ENCODE measurements around the gene U2AF1L4. TPM values are rescaled to one million over a fixed set of nuclear protein-coding genes. Genes with fewer than 3 reads are reported as not detected.
A peak's percentile ranks its signal among the peaks of the same experiment; 100 is the strongest.

U2AF1L4 gene
- total RNA-seq, 1 donor from 2014 or later = 29.7 TPM

DNA sequence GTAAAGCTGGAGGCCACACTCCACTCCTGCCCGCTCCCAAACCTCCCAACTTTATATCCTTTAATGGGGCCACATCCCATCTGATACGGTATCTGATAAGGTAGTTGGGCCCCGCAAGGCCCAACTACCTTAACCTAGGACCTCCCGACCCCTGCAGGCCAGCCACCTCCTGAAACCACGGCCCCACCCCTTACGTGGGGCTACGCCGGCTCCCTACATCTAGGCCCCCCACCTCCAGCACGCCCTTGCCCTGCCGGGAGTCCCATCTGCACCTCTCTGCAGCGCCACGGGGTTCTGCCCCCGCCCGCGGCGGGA, 5.2 kb downstream of the U2AF1L4 start:
- Mint-ChIP-seq H3K27me3 (ENCODE audit: insufficient read depth) (no peaks in the 10 kb centered on the region), H3K4me3 (peak overlapping the region; percentile 93), H3K27ac (no peak overlapping the region), H3K9me3 (no peaks in the 10 kb centered on the region), H3K36me3 (ENCODE audit: low read depth) (peaks cover 37% of the 10 kb centered on the region), H3K4me1 (ENCODE audit: low read depth) (peaks cover 21% of the 10 kb centered on the region)
- no peak for DNase-seq (ENCODE audit: low spot score)
- intact Hi-C loops (cut with micrococcal nuclease) = loop anchor here (1.0 to 10.0 kb wide), 13 partner anchors 8 to 585 kb away; partner anchors contain the start of genes APLP1, ARHGAP33, COX6B1 and FXYD5

- Mint-ChIP-seq H3K9me3 (no peaks in the 10 kb centered on the region), H3K27ac (no peak overlapping the region), H3K27me3 (ENCODE audit: insufficient read depth) (no peaks in the 10 kb centered on the region), H3K4me3 (peak overlapping the region; percentile 72), H3K36me3 (ENCODE audit: low read depth) (peaks cover 42% of the 10 kb centered on the region), H3K4me1 (ENCODE audit: low read depth) (peaks cover 21% of the 10 kb centered on the region)
- intact Hi-C loops (cut with micrococcal nuclease) = loop anchor here (1.0 to 10.0 kb wide), 13 partner anchors 9 to 585 kb away; partner anchors contain the start of genes APLP1, ARHGAP33, COX6B1 and FXYD5
- no peak for DNase-seq (ENCODE audit: low spot score)
These were observed 5.7 kb downstream of the U2AF1L4 start for GRCh38 chr19:35739275-35740107.

DNA sequence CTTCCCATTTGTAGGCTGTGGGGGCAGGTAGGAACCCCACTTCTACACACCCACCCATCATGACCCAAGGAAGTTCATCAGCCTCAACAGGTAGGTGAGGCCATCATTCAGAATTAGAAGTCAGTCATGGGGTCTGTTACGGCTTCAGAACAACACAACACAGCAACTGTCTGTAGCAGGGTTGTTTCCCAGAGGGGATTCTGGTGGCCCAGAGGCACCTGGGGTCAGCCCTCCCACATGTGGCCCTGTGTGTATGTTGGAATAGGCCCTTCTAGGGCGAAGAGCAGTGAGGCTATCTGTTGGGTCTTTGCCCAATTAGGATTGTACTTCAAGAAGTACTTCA, 6.4 kb downstream of the U2AF1L4 start:
- no peak for DNase-seq (ENCODE audit: low spot score)
- Mint-ChIP-seq H3K27me3 (ENCODE audit: insufficient read depth) (no peaks in the 10 kb centered on the region), H3K27ac (no peak overlapping the region), H3K4me3 (peak overlapping the region; percentile 72), H3K36me3 (ENCODE audit: low read depth) (peaks cover 49% of the 10 kb centered on the region), H3K4me1 (ENCODE audit: low read depth) (peaks cover 15% of the 10 kb centered on the region), H3K9me3 (no peaks in the 10 kb centered on the region)
- intact Hi-C loops (cut with micrococcal nuclease) = no loop called here

GRCh38 chr19:35738021-35738886, 7.0 kb downstream of the U2AF1L4 start:
- intact Hi-C loops (cut with micrococcal nuclease) = no loop called here
- H3K27ac Mint-ChIP-seq = no peak overlapping the region
- DNase-seq (ENCODE audit: low spot score) = no peak
- peak overlapping the region; percentile 19 for H3K4me3 Mint-ChIP-seq
- no peaks in the 10 kb centered on the region for H3K9me3 Mint-ChIP-seq
- no peaks in the 10 kb centered on the region for H3K27me3 Mint-ChIP-seq (ENCODE audit: insufficient read depth)
- peaks cover 10% of the 10 kb centered on the region for H3K4me1 Mint-ChIP-seq (ENCODE audit: low read depth)
- peaks cover 49% of the 10 kb centered on the region for H3K36me3 Mint-ChIP-seq (ENCODE audit: low read depth)

- H3K9me3 Mint-ChIP-seq = no peaks in the 10 kb centered on the region
- intact Hi-C loops (cut with micrococcal nuclease) = no loop called here
- no peak overlapping the region for H3K27ac Mint-ChIP-seq
- no peak for DNase-seq (ENCODE audit: low spot score)
- H3K4me3 Mint-ChIP-seq = peak overlapping the region; percentile 32
- H3K27me3 Mint-ChIP-seq (ENCODE audit: insufficient read depth) = no peaks in the 10 kb centered on the region
- H3K4me1 Mint-ChIP-seq (ENCODE audit: low read depth) = peaks cover 3% of the 10 kb centered on the region
- H3K36me3 Mint-ChIP-seq (ENCODE audit: low read depth) = peaks cover 45% of the 10 kb centered on the region
These were observed 8.0 kb downstream of the U2AF1L4 start for GRCh38 chr19:35736913-35737886.

- Mint-ChIP-seq H3K4me3 (no peak overlapping the region), H3K9me3 (no peaks in the 10 kb centered on the region), H3K27me3 (ENCODE audit: insufficient read depth) (no peaks in the 10 kb centered on the region), H3K27ac (no peak overlapping the region), H3K36me3 (ENCODE audit: low read depth) (peaks cover 56% of the 10 kb centered on the region), H3K4me1 (ENCODE audit: low read depth) (no peaks in the 10 kb centered on the region)
- no peak for DNase-seq (ENCODE audit: low spot score)
- intact Hi-C loops (cut with micrococcal nuclease) = no loop called here
These were observed 10.3 kb downstream of the U2AF1L4 start for GRCh38 chr19:35734889-35735288.

GRCh38 chr19:35734273-35734672, 10.9 kb downstream of the U2AF1L4 start:
- no peak for DNase-seq (ENCODE audit: low spot score)
- Mint-ChIP-seq H3K4me3 (no peak overlapping the region), H3K27me3 (ENCODE audit: insufficient read depth) (no peaks in the 10 kb centered on the region), H3K36me3 (ENCODE audit: low read depth) (peaks cover 60% of the 10 kb centered on the region), H3K27ac (no peak overlapping the region), H3K9me3 (no peaks in the 10 kb centered on the region), H3K4me1 (ENCODE audit: low read depth) (no peaks in the 10 kb centered on the region)
- intact Hi-C loops (cut with micrococcal nuclease) = no loop called here

- no peaks in the 10 kb centered on the region for H3K27me3 Mint-ChIP-seq (ENCODE audit: insufficient read depth)
- intact Hi-C loops (cut with micrococcal nuclease) = no loop called here
- H3K4me3 Mint-ChIP-seq = no peak overlapping the region
- no peak overlapping the region for H3K27ac Mint-ChIP-seq
- no peak for DNase-seq (ENCODE audit: low spot score)
- H3K9me3 Mint-ChIP-seq = no peaks in the 10 kb centered on the region
- peaks cover 59% of the 10 kb centered on the region for H3K36me3 Mint-ChIP-seq (ENCODE audit: low read depth)
- H3K4me1 Mint-ChIP-seq (ENCODE audit: low read depth) = no peaks in the 10 kb centered on the region
These were observed 11.8 kb downstream of the U2AF1L4 start for GRCh38 chr19:35733180-35734125.

- Mint-ChIP-seq H3K9me3 (no peaks in the 10 kb centered on the region), H3K27me3 (ENCODE audit: insufficient read depth) (no peaks in the 10 kb centered on the region), H3K4me1 (ENCODE audit: low read depth) (no peaks in the 10 kb centered on the region), H3K36me3 (ENCODE audit: low read depth) (peaks cover 60% of the 10 kb centered on the region), H3K27ac (no peak overlapping the region), H3K4me3 (no peak overlapping the region)
- intact Hi-C loops (cut with micrococcal nuclease) = no loop called here
- DNase-seq (ENCODE audit: low spot score) = no peak
These were observed 12.6 kb downstream of the U2AF1L4 start for GRCh38 chr19:35732540-35733179.

DNA sequence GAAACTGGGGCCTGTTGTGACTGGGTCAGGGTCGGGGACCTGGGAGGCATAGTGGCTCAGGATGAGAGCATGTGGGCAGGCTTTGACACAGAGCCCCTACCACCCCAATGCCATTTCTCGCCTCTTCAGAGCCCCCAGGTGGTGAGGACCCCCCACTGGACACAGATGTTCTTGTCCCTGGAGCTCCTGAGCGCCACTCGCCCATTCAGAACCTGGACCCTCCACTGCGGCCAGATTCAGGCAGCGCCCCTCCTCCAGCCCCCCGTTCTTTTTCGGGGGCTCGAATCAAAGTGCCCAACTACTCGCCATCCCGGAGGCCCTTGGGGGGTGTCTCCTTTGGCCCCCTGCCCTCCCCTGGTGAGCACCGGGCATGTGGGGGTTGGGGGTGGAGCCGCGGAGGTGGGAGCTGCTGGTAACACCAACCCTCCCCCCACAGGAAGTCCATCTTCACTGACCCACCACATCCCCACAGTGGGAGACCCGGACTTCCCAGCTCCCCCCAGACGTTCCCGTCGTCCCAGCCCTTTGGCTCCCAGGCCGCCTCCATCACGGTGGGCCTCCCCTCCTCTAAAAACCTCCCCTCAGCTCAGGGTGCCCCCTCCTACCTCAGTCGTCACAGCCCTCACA, 13.3 kb downstream of the U2AF1L4 start:
- no peak for DNase-seq (ENCODE audit: low spot score)
- Mint-ChIP-seq H3K4me1 (ENCODE audit: low read depth) (no peaks in the 10 kb centered on the region), H3K9me3 (no peaks in the 10 kb centered on the region), H3K36me3 (ENCODE audit: low read depth) (peaks cover 59% of the 10 kb centered on the region), H3K27me3 (ENCODE audit: insufficient read depth) (no peaks in the 10 kb centered on the region), H3K4me3 (no peak overlapping the region), H3K27ac (no peak overlapping the region)
- intact Hi-C loops (cut with micrococcal nuclease) = no loop called here

DNA sequence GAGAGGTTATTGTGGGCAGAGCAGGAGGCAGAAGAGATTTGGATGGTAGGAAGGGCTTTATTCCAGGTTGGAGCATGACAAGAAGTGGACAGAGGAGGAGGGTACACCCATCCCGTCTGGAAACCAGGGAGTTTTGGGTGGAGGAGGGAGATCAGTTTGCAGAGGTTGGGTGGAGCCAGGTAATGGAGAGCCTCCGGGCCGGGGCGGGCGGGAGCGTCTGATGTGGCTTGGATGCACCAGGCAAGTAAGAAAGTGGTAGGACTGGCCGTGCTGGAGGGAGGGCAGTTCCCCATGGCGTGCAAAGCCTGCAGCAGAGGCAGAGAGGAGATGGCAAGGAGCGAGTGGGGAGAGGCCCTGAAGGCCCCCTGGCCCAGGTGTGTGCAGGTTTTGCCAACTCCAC, 13.9 kb downstream of the U2AF1L4 start:
- Mint-ChIP-seq H3K27ac (no peak overlapping the region), H3K9me3 (no peaks in the 10 kb centered on the region), H3K27me3 (ENCODE audit: insufficient read depth) (no peaks in the 10 kb centered on the region), H3K4me3 (no peak overlapping the region), H3K36me3 (ENCODE audit: low read depth) (peaks cover 58% of the 10 kb centered on the region), H3K4me1 (ENCODE audit: low read depth) (no peaks in the 10 kb centered on the region)
- DNase-seq (ENCODE audit: low spot score) = no peak
- intact Hi-C loops (cut with micrococcal nuclease) = no loop called here
